ENCODE measurements around the gene ACOT7.

- no peak for TF ChIP-seq CTCF (IDR thresholded peaks at IDR 0.05)
- TF ChIP-seq POLR2AphosphoS5 (IDR thresholded peaks at IDR 0.05; ENCODE audit: insufficient read depth in 1 of 2, low read depth in 1 of 2), result no peak
- no peak for TF ChIP-seq POLR2A (IDR thresholded peaks at IDR 0.05)
Measured at GRCh38 chr1:6353619-6353954, 40.0 kb downstream of the ACOT7 start.
